Forelimb muscle (tissue), 1 donor: Measurements from ENCODE around the gene KRT35. TPM values are rescaled to one million over a fixed set of nuclear protein-coding genes. Genes with fewer than 3 reads are reported as not detected.

ENCODE experiments used
- DNase-seq: peaks from one replicate; pipeline ENCODE4 v3.0.0-alpha.2; 2013; ENCODE audit warnings: low read depth
- polyA plus RNA-seq: library from polyadenylated mRNA; unstranded; fragments of 120-200 nt; gene quantifications from one replicate; pipeline ENCODE4 v1.2.1, GENCODE V29; 2013; ENCODE audit not compliant: insufficient read length

Gene KRT35
- polyA plus RNA-seq, 1 donor: not detected

GRCh38 chr17:41512546-41513167 lies 31.7 kb upstream of the KRT35 start:
- no peak for DNase-seq

GRCh38 chr17:41511716-41512115 lies 30.8 kb upstream of the KRT35 start:
- no peak for DNase-seq

GRCh38 chr17:41511116-41511515 lies 30.2 kb upstream of the KRT35 start:
- no peak for DNase-seq

- no peak for DNase-seq
Observed at GRCh38 chr17:41510251-41511065, 29.5 kb upstream of the KRT35 start.

- DNase-seq: no peak
Observed at GRCh38 chr17:41507315-41507880, 26.4 kb upstream of the KRT35 start.

GRCh38 chr17:41505809-41506767 lies 25.1 kb upstream of the KRT35 start:
- no peak for DNase-seq

GRCh38 chr17:41505007-41505808 lies 24.3 kb upstream of the KRT35 start, which contains the start of gene KRT13:
KRT13 (minus strand) TSS chr17:41505612; CDS start chr17:41505550, 62 bp downstream.
- DNase-seq: no peak

GRCh38 chr17:41504246-41504977 lies 23.5 kb upstream of the KRT35 start:
- DNase-seq: no peak

- DNase-seq: no peak
Observed at GRCh38 chr17:41503202-41503601, 22.3 kb upstream of the KRT35 start.

GRCh38 chr17:41500131-41500911 lies 19.4 kb upstream of the KRT35 start:
- DNase-seq: no peak

GRCh38 chr17:41499714-41500113 lies 18.8 kb upstream of the KRT35 start:
- DNase-seq: no peak

- no peak for DNase-seq
Observed at GRCh38 chr17:41498276-41498675, 17.3 kb upstream of the KRT35 start.

GRCh38 chr17:41496803-41497484 lies 16.0 kb upstream of the KRT35 start:
- no peak for DNase-seq

GRCh38 chr17:41494524-41494923 lies 13.6 kb upstream of the KRT35 start:
- no peak for DNase-seq

- DNase-seq: no peak
Observed at GRCh38 chr17:41492771-41493170, 11.8 kb upstream of the KRT35 start.

GRCh38 chr17:41492351-41492750 lies 11.4 kb upstream of the KRT35 start:
- DNase-seq: no peak

GRCh38 chr17:41491476-41491875 lies 10.5 kb upstream of the KRT35 start:
- no peak for DNase-seq
